Measurements from ENCODE around the gene BANK1. TPM values are rescaled to one million over a fixed set of nuclear protein-coding genes. Genes with fewer than 3 reads are reported as not detected.

The BANK1 gene
- total RNA-seq, 1 experiment from 2014 or later = 3.3 TPM

DNA sequence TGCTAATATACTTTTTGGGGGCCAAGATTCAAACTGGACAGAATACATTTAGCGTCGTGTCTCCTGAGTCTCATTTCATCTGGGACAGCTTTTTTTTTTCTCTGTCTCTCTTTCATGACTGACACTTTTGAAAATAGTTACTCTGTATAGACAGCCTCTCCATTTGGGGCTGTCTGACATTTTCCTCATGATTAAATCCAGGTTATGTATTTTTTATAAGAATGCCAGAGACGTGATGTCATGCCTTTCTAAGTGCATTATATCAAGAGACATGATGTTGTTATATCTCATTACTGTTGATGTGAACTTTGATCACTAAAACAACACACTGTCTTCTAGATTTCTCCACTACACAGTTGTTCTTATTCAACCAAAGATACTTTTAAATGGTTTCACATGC, 199.0 kb downstream of the BANK1 start:
- no TSS peak for BruUV-seq (replicated peaks)
- POLR2A ChIA-PET = no interaction called here
- intact Hi-C loops (cut with micrococcal nuclease; ENCODE audit: unreplicated experiment) = no loop called here
- ATAC-seq (no peak), DNase-seq (ENCODE audit: low read depth, low spot score) (no peak)
- no peaks in the 10 kb centered on the region for H3K36me3 ChIP-seq (ENCODE audit: control insufficient read depth, insufficient read depth, low read length)
- H3K4me1 ChIP-seq (ENCODE audit: control insufficient read depth, insufficient read depth, low read length) = no peaks in the 10 kb centered on the region; the same call in 1 of the 2 replicates
- H3K27ac ChIP-seq (ENCODE audit: low read length) = no peak overlapping the region
- TF ChIP-seq, protein P1, sequence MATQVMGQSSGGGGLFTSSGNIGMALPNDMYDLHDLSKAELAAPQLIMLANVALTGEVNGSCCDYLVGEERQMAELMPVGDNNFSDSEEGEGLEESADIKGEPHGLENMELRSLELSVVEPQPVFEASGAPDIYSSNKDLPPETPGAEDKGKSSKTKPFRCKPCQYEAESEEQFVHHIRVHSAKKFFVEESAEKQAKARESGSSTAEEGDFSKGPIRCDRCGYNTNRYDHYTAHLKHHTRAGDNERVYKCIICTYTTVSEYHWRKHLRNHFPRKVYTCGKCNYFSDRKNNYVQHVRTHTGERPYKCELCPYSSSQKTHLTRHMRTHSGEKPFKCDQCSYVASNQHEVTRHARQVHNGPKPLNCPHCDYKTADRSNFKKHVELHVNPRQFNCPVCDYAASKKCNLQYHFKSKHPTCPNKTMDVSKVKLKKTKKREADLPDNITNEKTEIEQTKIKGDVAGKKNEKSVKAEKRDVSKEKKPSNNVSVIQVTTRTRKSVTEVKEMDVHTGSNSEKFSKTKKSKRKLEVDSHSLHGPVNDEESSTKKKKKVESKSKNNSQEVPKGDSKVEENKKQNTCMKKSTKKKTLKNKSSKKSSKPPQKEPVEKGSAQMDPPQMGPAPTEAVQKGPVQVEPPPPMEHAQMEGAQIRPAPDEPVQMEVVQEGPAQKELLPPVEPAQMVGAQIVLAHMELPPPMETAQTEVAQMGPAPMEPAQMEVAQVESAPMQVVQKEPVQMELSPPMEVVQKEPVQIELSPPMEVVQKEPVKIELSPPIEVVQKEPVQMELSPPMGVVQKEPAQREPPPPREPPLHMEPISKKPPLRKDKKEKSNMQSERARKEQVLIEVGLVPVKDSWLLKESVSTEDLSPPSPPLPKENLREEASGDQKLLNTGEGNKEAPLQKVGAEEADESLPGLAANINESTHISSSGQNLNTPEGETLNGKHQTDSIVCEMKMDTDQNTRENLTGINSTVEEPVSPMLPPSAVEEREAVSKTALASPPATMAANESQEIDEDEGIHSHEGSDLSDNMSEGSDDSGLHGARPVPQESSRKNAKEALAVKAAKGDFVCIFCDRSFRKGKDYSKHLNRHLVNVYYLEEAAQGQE (IDR thresholded peaks at IDR 0.05; ENCODE audit: insufficient read depth in 1 of 2, low read depth in 2 of 2, low read length in 1 of 2) = no peak
- TF ChIP-seq POLR2AphosphoS5 (IDR thresholded peaks at IDR 0.05; ENCODE audit: low read depth, low read length) = no peak
- TF ChIP-seq TCF7L2 (IDR thresholded peaks at IDR 0.05; ENCODE audit: low read depth, low read length) = no peak
- TF ChIP-seq, protein P2, sequence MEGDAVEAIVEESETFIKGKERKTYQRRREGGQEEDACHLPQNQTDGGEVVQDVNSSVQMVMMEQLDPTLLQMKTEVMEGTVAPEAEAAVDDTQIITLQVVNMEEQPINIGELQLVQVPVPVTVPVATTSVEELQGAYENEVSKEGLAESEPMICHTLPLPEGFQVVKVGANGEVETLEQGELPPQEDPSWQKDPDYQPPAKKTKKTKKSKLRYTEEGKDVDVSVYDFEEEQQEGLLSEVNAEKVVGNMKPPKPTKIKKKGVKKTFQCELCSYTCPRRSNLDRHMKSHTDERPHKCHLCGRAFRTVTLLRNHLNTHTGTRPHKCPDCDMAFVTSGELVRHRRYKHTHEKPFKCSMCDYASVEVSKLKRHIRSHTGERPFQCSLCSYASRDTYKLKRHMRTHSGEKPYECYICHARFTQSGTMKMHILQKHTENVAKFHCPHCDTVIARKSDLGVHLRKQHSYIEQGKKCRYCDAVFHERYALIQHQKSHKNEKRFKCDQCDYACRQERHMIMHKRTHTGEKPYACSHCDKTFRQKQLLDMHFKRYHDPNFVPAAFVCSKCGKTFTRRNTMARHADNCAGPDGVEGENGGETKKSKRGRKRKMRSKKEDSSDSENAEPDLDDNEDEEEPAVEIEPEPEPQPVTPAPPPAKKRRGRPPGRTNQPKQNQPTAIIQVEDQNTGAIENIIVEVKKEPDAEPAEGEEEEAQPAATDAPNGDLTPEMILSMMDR (IDR thresholded peaks at IDR 0.05) = no peak
- TF ChIP-seq SIN3A (IDR thresholded peaks at IDR 0.05; ENCODE audit: borderline replicate concordance, insufficient read depth, low read depth, low read length) = no peak
- in situ Hi-C loops (cut with HindIII; ENCODE audit: low pct_unique_long_range_greater_than_20kb, low sequenced_read_pairs) = no loop called here
- CTCF ChIA-PET = no interaction called here
- H3K4me3 ChIP-seq (ENCODE audit: low read depth in 2 of 2, low read length in 2 of 2) = no peak overlapping the region
- no peaks in the 10 kb centered on the region for H3K9me3 ChIP-seq (ENCODE audit: control insufficient read depth, insufficient read depth, low read depth, low read length)
- no peaks in the 10 kb centered on the region for H3K27me3 ChIP-seq (ENCODE audit: control insufficient read depth, insufficient read depth, low read length)

DNA sequence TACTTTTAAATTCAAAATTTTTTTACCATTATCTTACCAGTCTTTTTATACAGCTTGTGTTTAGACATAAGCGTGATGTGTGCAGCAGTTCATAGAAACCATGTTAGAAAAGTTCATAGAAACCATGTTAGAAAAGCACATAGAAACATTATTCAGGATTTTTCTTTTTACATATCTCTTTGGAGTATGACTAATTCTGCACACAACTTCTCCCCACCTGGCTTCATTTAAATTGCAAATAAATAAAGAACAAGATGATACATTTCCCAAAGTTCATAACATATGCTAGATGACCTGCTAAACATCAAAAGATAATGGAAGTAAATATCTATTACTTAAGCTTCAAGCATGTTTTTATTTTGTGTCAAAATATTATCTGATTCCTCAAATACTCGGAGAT, 201.9 kb downstream of the BANK1 start:
- TF ChIP-seq SIN3A (IDR thresholded peaks at IDR 0.05; ENCODE audit: borderline replicate concordance, insufficient read depth, low read depth, low read length) (no peak), TCF7L2 (IDR thresholded peaks at IDR 0.05; ENCODE audit: low read depth, low read length) (no peak), POLR2AphosphoS5 (IDR thresholded peaks at IDR 0.05; ENCODE audit: low read depth, low read length) (no peak)
- TF ChIP-seq, protein P2 (IDR thresholded peaks at IDR 0.05) = no peak
- TF ChIP-seq, protein P1 (IDR thresholded peaks at IDR 0.05; ENCODE audit: insufficient read depth in 1 of 2, low read depth in 2 of 2, low read length in 1 of 2) = no peak

More for the DNA sequence above, 201.9 kb downstream of the BANK1 start:
- no peak overlapping the region for H3K27ac ChIP-seq (ENCODE audit: low read length)
- POLR2A ChIA-PET = no interaction called here
- ATAC-seq (no peak), DNase-seq (ENCODE audit: low read depth, low spot score) (no peak)
- CTCF ChIA-PET = no interaction called here
- no peaks in the 10 kb centered on the region for H3K27me3 ChIP-seq (ENCODE audit: control insufficient read depth, insufficient read depth, low read length)
- in situ Hi-C loops (cut with HindIII; ENCODE audit: low pct_unique_long_range_greater_than_20kb, low sequenced_read_pairs) = no loop called here
- H3K9me3 ChIP-seq (ENCODE audit: control insufficient read depth, insufficient read depth, low read depth, low read length) = no peaks in the 10 kb centered on the region
- BruUV-seq (replicated peaks) = no TSS peak
- intact Hi-C loops (cut with micrococcal nuclease; ENCODE audit: unreplicated experiment) = no loop called here
- H3K4me3 ChIP-seq (ENCODE audit: low read depth in 2 of 2, low read length in 2 of 2) = no peak overlapping the region
- H3K36me3 ChIP-seq (ENCODE audit: control insufficient read depth, insufficient read depth, low read length) = no peaks in the 10 kb centered on the region
- H3K4me1 ChIP-seq (ENCODE audit: control insufficient read depth, insufficient read depth, low read length) = no peaks in the 10 kb centered on the region; the same call in 1 of the 2 replicates

Measured in Panc1 (cell line).